GM19452 (cell line): Measurements from ENCODE around the gene VPS9D1.
"Not testable (repeated sequence)": the region's sequence is repeated elsewhere in the genome, so short reads cannot be mapped to it uniquely, and the experiment has no call there.

Experiments used
- ATAC-seq: cut with Tn5 transposase; IDR thresholded peaks from one replicate; pipeline ENCODE4 v1.9.1; 2021; ENCODE audit not compliant: unreplicated experiment

VPS9D1 gene

DNA sequence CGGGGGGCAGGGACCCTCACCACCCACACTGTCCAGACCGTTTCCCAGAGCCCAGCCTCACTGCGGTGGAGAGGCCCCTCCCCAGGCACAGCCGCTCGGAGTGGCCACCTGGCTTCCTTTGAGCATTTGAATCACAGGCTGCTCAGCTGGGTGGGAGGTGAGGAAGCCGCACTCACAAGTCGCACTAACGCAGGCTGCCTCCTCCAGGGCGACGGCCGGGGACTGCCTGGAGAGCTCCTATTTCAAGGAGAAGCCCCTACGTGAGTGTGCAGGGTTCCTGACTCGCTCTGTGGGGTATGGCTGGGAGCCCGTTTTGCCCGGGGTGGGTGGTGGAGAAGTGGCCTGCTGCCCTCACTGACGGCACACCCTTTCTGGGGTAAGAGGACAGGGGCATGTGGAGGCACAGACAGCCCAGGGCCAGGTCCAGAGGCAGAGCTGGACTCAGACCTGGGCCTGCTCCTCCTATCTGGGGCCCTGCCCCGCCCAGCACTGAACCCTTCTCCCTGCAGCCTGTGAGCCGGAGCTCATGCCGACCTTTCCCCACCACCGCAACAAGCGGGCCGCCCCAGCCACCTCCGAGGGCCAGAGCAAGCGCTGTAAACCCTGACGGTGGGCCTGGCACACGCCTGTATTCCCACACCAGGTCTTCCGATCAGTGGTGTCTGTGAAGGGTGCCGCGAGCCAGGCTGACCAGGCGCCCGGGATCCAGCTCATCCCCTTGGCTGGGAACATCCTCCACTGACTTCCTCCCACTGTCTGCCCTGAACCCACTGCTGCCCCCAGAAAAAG, 25.4 kb downstream of the VPS9D1 start:
- no peak for ATAC-seq

GRCh38 chr16:89694784-89695085, 26.0 kb downstream of the VPS9D1 start:
- not testable (repeated sequence) for ATAC-seq

GRCh38 chr16:89693931-89694783, 26.5 kb downstream of the VPS9D1 start:
- no peak for ATAC-seq

DNA sequence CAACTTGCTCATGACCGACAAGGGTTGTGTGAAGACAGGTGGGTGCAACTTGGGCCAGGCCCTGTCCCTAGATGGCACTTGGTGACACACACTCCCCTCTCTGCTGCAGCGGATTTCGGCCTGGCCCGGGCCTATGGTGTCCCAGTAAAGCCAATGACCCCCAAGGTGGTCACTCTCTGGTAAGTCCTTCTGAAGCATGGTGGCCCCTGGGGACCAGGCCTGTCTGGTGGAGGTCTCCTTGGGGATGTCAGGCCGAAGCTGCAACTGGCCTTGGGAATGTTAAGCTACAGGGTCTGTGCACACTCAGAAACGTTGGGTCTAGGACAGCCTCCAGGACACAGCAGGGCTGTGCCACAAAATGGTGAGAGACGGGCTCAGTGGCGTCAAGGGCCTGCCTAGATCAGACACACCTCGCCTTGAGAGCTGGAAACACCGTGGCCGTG, 27.4 kb downstream of the VPS9D1 start:
- ATAC-seq: no peak

- ATAC-seq: no peak
Observed at GRCh38 chr16:89691986-89692569, 28.6 kb downstream of the VPS9D1 start.

- no peak for ATAC-seq
Observed at GRCh38 chr16:89691231-89691985, 29.3 kb downstream of the VPS9D1 start.

DNA sequence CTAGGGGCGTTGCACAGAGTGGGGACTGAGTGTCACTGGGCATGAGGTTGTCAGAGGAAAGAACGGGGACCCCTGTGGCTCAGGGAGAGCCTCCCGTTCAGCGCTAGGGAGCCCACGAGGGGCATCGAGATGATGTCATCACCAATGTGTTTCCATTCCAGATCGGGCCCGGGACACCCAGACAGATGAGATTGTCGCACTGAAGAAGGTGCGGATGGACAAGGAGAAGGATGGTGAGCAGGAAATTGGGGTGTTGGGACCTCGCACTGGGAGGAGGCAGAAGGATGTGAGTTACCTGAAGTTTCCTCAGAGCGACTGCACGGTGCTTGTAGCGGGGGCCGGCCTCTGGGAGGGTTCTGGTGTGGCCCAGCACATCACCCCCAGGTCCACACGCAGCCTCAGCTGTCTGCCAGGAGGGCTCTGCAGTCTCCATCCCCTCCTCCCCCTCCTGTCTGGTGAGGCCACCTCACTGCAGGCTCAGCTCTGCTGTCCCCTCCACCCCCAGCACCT, 30.3 kb downstream of the VPS9D1 start:
- ATAC-seq: no peak

DNA sequence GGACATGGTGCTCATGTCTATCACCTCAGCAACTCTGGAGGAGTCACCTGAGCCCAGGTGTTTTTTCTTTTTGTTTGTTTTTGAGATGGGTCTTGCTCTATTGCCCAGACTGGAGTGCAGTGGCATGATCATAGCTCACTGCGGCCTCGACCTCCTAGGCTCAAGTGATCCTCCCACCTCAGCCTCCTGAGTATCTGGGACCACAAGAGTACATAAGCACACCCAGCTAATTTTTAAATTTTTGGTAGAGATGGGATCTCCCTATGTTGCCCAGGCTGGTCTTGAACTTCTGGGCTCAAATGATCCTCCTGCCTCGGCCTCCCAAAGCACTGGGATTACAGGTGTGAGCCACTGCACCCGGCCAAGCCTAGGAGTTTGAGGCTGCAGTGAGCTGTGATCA, 31.1 kb downstream of the VPS9D1 start:
- ATAC-seq: not testable (repeated sequence)

DNA sequence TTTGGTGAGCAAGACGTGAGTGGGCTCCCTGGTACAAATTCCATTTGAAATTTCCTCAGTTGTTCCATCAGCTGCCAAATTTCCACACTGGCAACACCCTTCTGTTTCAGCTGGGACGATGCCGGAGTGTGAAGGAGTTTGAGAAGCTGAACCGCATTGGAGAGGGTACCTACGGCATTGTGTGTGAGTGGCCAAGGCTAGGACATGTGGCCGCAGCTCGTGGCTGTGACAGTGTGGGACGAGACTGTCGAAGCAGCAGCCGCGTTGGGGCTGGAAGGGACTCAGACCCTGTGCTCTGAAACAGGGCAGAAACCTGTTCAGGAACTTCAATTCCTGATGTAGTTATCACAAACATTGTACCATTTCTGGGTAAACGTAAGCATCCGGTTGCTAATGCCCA, 31.6 kb downstream of the VPS9D1 start:
- no peak for ATAC-seq

DNA sequence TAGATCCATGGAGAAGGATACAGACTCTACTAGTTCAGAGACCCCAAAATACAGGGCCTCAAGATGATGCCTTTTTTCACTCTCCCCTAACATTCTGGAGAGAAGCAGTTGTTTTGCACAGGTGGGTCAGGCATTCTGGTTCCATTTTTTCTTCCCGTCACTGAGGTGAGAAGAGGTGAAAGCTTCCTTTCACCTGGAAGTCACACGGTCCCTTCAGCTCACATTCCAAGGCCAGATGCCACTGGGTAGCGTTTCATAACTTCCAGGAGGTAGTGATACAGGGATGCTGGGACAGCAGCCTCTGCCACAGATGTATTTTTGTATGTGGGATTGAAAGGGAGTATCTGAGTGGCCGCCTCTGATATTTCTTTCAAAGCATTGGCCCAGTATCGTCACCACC, 32.3 kb downstream of the VPS9D1 start:
- ATAC-seq: no peak

GRCh38 chr16:89687092-89687940, 33.4 kb downstream of the VPS9D1 start:
- peak; percentile 46 for ATAC-seq

GRCh38 chr16:89686520-89687091, 34.1 kb downstream of the VPS9D1 start, which contains the start of gene CDK10:
Gene CDK10 (plus strand): TSS chr16:89686689. CDS start chr16:89686711, 22 bp downstream.
- peak; percentile 72 for ATAC-seq

- no peak for ATAC-seq
Observed at GRCh38 chr16:89685916-89686315, 34.8 kb downstream of the VPS9D1 start.

DNA sequence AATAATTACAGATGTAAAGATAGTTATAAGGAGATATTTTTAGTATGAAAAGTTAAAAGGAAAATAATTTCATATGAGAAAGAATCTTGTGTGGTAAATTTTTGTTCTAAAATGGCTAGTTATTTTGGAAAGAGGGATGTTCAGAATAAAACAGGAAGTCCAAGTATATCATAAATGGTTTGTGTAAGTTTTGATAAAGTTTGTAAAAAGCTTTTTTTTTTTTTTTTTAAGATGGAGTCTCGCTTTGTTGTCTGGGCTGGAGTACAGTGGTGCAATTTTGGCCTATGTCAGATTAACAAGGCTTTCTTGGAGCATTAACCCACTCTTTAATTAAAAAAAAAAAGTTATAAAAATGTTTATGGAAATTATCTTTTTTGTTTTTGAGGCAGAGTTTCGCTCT, 42.4 kb downstream of the VPS9D1 start:
- ATAC-seq: no peak

GRCh38 chr16:89672177-89672941, 48.3 kb downstream of the VPS9D1 start:
- no peak for ATAC-seq

DNA sequence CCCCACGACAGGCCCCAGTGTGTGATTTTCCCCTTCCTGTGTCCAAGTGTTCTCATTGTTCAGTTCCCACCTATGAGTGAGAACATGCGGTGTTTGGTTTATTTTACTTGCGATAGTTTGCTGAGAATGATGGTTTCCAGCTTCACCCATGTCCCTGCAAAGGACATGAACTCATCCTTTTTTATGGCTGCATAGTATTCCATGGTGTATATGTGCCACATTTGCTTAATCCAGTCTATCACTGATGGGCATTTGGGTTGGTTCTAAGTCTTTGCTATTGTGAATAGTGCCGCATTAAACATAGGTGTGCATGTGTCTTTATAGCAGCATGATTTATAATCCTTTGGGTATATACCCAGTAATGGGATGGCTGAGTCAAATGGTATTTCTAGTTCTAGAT, 49.1 kb downstream of the VPS9D1 start:
- not testable (repeated sequence) for ATAC-seq

DNA sequence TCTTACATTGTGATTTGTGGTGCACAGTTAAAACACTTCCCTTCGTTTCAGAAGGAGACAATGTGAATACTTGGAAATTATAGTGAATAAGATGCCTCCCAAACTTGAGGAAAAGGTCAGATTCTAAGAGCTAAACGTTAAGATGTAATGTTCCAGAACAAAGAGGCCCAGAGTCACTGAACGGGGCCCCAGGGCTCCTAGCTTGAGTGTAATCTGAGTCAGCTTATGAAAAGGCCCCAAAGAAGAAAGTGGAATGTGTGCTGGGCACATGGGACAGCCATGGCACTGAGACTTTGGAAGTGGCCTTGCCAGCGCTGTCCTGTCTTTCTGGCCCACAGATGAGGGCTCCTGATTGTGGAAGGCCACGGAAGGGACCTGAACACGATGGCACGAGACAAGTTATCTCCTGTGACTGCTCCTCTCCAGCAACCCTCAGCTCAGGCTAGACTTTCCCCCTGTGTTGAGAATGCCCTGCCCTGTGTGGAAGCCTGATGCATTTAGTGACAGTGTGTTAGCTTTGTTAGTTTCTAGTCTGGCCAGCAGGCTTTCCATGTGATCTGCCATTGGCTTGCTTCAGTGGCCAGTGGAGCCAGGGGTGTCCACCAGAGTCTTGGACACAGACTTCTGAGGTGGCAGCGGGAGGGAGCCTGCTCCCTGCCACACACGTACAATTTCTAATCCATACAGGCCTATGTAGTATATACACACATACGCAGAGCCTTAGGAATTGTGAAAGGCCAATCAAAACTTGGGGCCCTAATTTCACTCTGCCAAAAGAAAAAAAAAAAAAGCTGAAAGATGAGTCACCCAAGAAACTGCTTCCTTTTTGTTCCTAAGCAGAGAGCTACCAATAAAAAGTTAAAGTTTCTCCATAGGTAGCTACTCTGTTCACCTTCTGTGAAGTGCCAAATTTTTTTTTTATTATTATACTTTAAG, 49.9 kb downstream of the VPS9D1 start:
- ATAC-seq: no peak

DNA sequence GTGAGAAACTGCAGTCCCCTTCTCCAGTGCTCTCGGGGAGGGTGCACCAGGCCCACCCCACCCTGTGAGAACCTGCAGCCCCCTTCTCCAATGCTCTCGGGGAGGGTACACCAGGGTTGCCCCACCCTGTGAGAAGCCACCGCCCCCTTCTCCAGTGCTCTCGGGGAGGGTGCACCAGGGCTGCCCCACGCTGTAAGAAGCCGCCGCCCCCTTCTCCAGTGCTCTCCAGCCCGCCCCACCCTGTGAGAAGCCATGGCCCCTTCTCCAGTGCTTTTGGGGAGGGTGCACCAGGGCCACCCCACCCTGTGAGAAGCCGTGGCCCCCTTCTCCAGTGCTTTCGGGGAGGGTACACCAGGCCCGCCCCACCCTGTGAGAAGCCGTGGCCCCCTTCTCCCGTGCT, 50.9 kb downstream of the VPS9D1 start:
- ATAC-seq: no peak
